ENCODE results near the gene BANP.
"Not testable (repeated sequence)": the region's sequence is repeated elsewhere in the genome, so short reads cannot be mapped to it uniquely, and the experiment has no call there.

The BANP gene

DNA sequence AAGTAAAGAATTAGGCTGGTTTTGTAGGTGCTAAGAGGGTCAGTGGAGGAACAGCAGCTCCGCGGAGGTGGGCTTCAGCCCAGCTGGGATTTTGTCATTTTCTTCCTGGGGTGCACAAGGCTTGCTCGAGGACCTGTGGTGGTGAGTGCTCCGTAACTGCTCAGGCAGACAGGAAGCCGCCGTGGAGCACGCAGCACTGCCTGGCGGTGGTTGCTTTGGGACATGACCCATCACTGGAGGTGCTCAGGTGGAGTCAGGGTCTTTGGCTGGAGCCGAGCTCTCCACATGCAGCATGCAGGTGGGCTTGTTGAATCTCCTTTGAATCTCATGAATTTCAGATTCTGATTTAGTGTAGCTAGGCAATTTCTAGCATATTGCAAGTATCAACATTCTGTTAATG is 79.7 kb downstream of the BANP start:
- H3K79me2 ChIP-seq (ENCODE audit: control insufficient read depth, insufficient read depth, low read length); H3K79me1 ChIP-seq (ENCODE audit: low read length); H3K9ac ChIP-seq (ENCODE audit: low read length); H3K4me2 ChIP-seq (ENCODE audit: low read length); H4K8ac ChIP-seq (ENCODE audit: low read depth, low read length); H3K36me3 ChIP-seq (ENCODE audit: control insufficient read depth, insufficient read depth, low read length); H3K27ac ChIP-seq (ENCODE audit: low read depth, low read length); H4K5ac ChIP-seq (ENCODE audit: low read length); H3K56ac ChIP-seq (ENCODE audit: low read length); H3K23ac ChIP-seq (ENCODE audit: low read length); H3K27me3 ChIP-seq (ENCODE audit: insufficient read depth, low read length, poor library complexity); H2AK5ac ChIP-seq (ENCODE audit: low read length); H2BK5ac ChIP-seq (ENCODE audit: low read length); H3K4me1 ChIP-seq (ENCODE audit: control insufficient read depth, low read depth, low read length); H3K18ac ChIP-seq (ENCODE audit: low read length); H3K4me3 ChIP-seq (ENCODE audit: low read length); H2BK15ac ChIP-seq (replicated peaks; ENCODE audit: low read depth); DNase-seq; H2BK120ac ChIP-seq (ENCODE audit: low read depth, low read length); H3K4ac ChIP-seq (ENCODE audit: low read depth, low read length): not testable (repeated sequence)
- no CpG with 5 or more reads among the region's 9 CpGs for WGBS (ENCODE audit: extremely low coverage, insufficient coverage, low lambda C conversion rate)

GRCh38 chr16:88033003-88033740 is 81.9 kb downstream of the BANP start:
- H3K23ac ChIP-seq (ENCODE audit: low read length); H4K8ac ChIP-seq (ENCODE audit: low read depth, low read length); H3K4me3 ChIP-seq (ENCODE audit: low read length); H2BK15ac ChIP-seq (replicated peaks; ENCODE audit: low read depth); H3K4me2 ChIP-seq (ENCODE audit: low read length); H3K36me3 ChIP-seq (ENCODE audit: control insufficient read depth, insufficient read depth, low read length); H3K18ac ChIP-seq (ENCODE audit: low read length); H3K56ac ChIP-seq (ENCODE audit: low read length); H3K27me3 ChIP-seq (ENCODE audit: insufficient read depth, low read length, poor library complexity); H2BK120ac ChIP-seq (ENCODE audit: low read depth, low read length); H4K5ac ChIP-seq (ENCODE audit: low read length); H2AK5ac ChIP-seq (ENCODE audit: low read length); DNase-seq; H3K79me2 ChIP-seq (ENCODE audit: control insufficient read depth, insufficient read depth, low read length); H3K9ac ChIP-seq (ENCODE audit: low read length); H3K79me1 ChIP-seq (ENCODE audit: low read length); H2BK5ac ChIP-seq (ENCODE audit: low read length); H3K4ac ChIP-seq (ENCODE audit: low read depth, low read length); H3K27ac ChIP-seq (ENCODE audit: low read depth, low read length); H3K4me1 ChIP-seq (ENCODE audit: control insufficient read depth, low read depth, low read length): not testable (repeated sequence)
- WGBS (ENCODE audit: extremely low coverage, insufficient coverage, low lambda C conversion rate), result no CpG with 5 or more reads among the region's 30 CpGs

- Histone ChIP-seq H4K8ac (ENCODE audit: low read depth, low read length) (no peak overlapping the region), H3K9ac (ENCODE audit: low read length) (no peak overlapping the region), H2BK15ac (replicated peaks; ENCODE audit: low read depth) (no peak overlapping the region), H3K27ac (ENCODE audit: low read depth, low read length) (no peak overlapping the region), H2BK120ac (ENCODE audit: low read depth, low read length) (no peak overlapping the region), H3K18ac (ENCODE audit: low read length) (no peak overlapping the region), H2BK5ac (ENCODE audit: low read length) (no peak overlapping the region), H3K79me2 (ENCODE audit: control insufficient read depth, insufficient read depth, low read length) (no peaks in the 10 kb centered on the region), H3K36me3 (ENCODE audit: control insufficient read depth, insufficient read depth, low read length) (no peaks in the 10 kb centered on the region), H3K56ac (ENCODE audit: low read length) (no peak overlapping the region), H3K23ac (ENCODE audit: low read length) (no peak overlapping the region), H4K5ac (ENCODE audit: low read length) (no peak overlapping the region), H3K27me3 (ENCODE audit: insufficient read depth, low read length, poor library complexity) (no peaks in the 10 kb centered on the region), H2AK5ac (ENCODE audit: low read length) (no peak overlapping the region), H3K79me1 (ENCODE audit: low read length) (no peaks in the 10 kb centered on the region), H3K4me3 (ENCODE audit: low read length) (no peak overlapping the region), H3K4me1 (ENCODE audit: control insufficient read depth, low read depth, low read length) (no peaks in the 10 kb centered on the region), H3K4me2 (ENCODE audit: low read length) (no peak overlapping the region), H3K4ac (ENCODE audit: low read depth, low read length) (no peak overlapping the region)
- no CpG with 5 or more reads among the region's 7 CpGs for WGBS (ENCODE audit: extremely low coverage, insufficient coverage, low lambda C conversion rate)
- no peak for DNase-seq
Measured at GRCh38 chr16:88034770-88035169, 83.5 kb downstream of the BANP start.

GRCh38 chr16:88035292-88035691 is 84.1 kb downstream of the BANP start:
- Histone ChIP-seq H3K9ac (ENCODE audit: low read length) (no peak overlapping the region), H3K18ac (ENCODE audit: low read length) (no peak overlapping the region), H3K27ac (ENCODE audit: low read depth, low read length) (no peak overlapping the region), H3K4me3 (ENCODE audit: low read length) (no peak overlapping the region), H2BK15ac (replicated peaks; ENCODE audit: low read depth) (no peak overlapping the region), H3K4me2 (ENCODE audit: low read length) (no peak overlapping the region), H3K4me1 (ENCODE audit: control insufficient read depth, low read depth, low read length) (no peaks in the 10 kb centered on the region), H4K5ac (ENCODE audit: low read length) (no peak overlapping the region), H2BK5ac (ENCODE audit: low read length) (no peak overlapping the region), H2AK5ac (ENCODE audit: low read length) (no peak overlapping the region), H2BK120ac (ENCODE audit: low read depth, low read length) (no peak overlapping the region), H3K27me3 (ENCODE audit: insufficient read depth, low read length, poor library complexity) (no peaks in the 10 kb centered on the region), H3K36me3 (ENCODE audit: control insufficient read depth, insufficient read depth, low read length) (no peaks in the 10 kb centered on the region), H3K56ac (ENCODE audit: low read length) (no peak overlapping the region), H3K23ac (ENCODE audit: low read length) (no peak overlapping the region), H3K79me1 (ENCODE audit: low read length) (no peaks in the 10 kb centered on the region), H3K4ac (ENCODE audit: low read depth, low read length) (no peak overlapping the region), H4K8ac (ENCODE audit: low read depth, low read length) (no peak overlapping the region), H3K79me2 (ENCODE audit: control insufficient read depth, insufficient read depth, low read length) (no peaks in the 10 kb centered on the region)
- WGBS (ENCODE audit: extremely low coverage, insufficient coverage, low lambda C conversion rate), result no CpG with 5 or more reads among the region's 14 CpGs
- no peak for DNase-seq

DNA sequence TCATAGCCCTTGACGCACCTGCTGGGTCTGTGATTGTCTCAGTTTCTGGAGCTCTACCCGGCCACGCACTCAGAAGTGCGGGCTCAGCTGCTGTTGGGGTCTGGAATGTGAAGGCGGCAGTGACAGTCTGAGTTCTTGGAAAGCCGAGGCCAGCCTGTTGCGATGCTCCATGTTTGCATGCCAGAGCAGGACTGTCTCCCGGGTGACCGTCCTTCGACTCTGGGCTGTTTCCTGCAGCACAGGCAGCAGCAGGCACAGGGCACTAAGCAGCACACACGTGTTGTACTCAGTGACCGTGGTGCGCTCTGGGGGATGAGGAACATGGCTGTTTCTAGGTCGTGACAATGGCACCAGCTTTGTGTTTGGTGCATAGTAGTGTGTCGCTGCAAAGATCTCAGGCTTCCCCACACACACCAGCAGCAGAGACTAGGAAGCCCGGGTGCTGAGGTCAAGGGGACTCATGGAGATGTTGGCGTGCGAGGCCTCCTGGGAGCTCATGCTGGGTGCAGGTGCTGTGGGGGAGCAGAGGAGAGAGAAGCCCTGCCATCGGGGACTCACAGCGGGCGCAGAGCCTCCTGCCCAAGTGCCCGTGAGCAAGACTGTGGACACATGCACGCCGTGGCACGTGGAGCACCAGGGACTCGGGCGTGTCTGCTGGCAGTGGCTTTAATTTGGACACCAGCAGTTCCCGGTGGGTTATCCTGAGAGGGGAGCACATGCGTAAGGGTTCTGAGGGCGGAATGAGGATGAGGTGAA is 84.8 kb downstream of the BANP start:
- H3K4me1 ChIP-seq (ENCODE audit: control insufficient read depth, low read depth, low read length); H3K18ac ChIP-seq (ENCODE audit: low read length); H3K4me2 ChIP-seq (ENCODE audit: low read length); H2BK120ac ChIP-seq (ENCODE audit: low read depth, low read length); H3K79me1 ChIP-seq (ENCODE audit: low read length); H3K9ac ChIP-seq (ENCODE audit: low read length); H3K27ac ChIP-seq (ENCODE audit: low read depth, low read length); H4K8ac ChIP-seq (ENCODE audit: low read depth, low read length); H3K27me3 ChIP-seq (ENCODE audit: insufficient read depth, low read length, poor library complexity); H2BK5ac ChIP-seq (ENCODE audit: low read length); H2BK15ac ChIP-seq (replicated peaks; ENCODE audit: low read depth); H3K79me2 ChIP-seq (ENCODE audit: control insufficient read depth, insufficient read depth, low read length); H3K56ac ChIP-seq (ENCODE audit: low read length); H3K4ac ChIP-seq (ENCODE audit: low read depth, low read length); H3K23ac ChIP-seq (ENCODE audit: low read length); DNase-seq; H3K36me3 ChIP-seq (ENCODE audit: control insufficient read depth, insufficient read depth, low read length); H3K4me3 ChIP-seq (ENCODE audit: low read length); H2AK5ac ChIP-seq (ENCODE audit: low read length); H4K5ac ChIP-seq (ENCODE audit: low read length): not testable (repeated sequence)
- WGBS (ENCODE audit: extremely low coverage, insufficient coverage, low lambda C conversion rate), result no CpG with 5 or more reads among the region's 30 CpGs

All from mesendoderm (in vitro differentiated cells).